Measurements from ENCODE around the gene KRTAP27-1. TPM values are rescaled to one million over a fixed set of nuclear protein-coding genes. Genes with fewer than 3 reads are reported as not detected.

The KRTAP27-1 gene
- total RNA-seq, 1 experiment from 2014 or later, result not detected

DNA sequence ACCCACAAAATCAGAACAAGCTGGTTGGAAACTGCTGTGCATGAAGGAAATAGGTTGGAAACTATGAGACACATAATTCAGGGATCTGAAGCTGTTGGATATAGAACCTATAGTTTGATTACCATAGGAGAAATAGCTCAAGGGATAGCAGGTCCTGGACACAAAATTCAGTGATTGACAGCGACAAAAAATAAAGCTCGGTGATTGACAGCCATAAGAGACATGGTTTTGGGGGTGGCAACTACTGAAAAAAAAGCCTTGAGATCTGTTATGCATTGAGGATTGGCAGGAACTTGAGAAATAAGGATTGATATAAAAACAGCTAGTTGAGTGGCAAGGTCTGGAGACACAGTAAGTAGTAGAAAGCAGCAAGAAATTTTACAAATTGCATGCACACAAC lies 48.3 kb downstream of the KRTAP27-1 start, which contains the start of gene KRTAP25-1:
TSS of gene KRTAP25-1 (minus strand) at position 300 of the 400 bp plus-strand sequence. CDS start at position 276, 24 bp downstream.
- DNase-seq (ENCODE audit: low spot score), result no peak

Small RNA genes lying within 50 kb of the gene (small RNA-seq; reads per million reads assigned to genes)
- gene KRTAP23-1, result not detected
- not detected for gene MIR4327

Other genes starting within 250 kb of the KRTAP27-1 start
- gene CLDN17, start 170.9 kb downstream of the KRTAP27-1 start, total RNA-seq (2014; rRNA removed; shearing (Covaris generic)), result not detected in 2 replicates
- gene CLDN8, start 121.6 kb downstream of the KRTAP27-1 start, total RNA-seq (2014; rRNA removed; shearing (Covaris generic)), result not detected in 2 replicates
- not detected in 2 replicates for gene KRTAP24-1, start 54.7 kb downstream of the KRTAP27-1 start, total RNA-seq (2014; rRNA removed; shearing (Covaris generic))
- not detected in 2 replicates for gene KRTAP25-1, start 48.2 kb downstream of the KRTAP27-1 start, total RNA-seq (2014; rRNA removed; shearing (Covaris generic))
- not detected in 2 replicates for gene KRTAP26-1, start 17.4 kb downstream of the KRTAP27-1 start, total RNA-seq (2014; rRNA removed; shearing (Covaris generic))
- not detected in 2 replicates for gene KRTAP23-1, start 10.9 kb upstream of the KRTAP27-1 start, total RNA-seq (2014; rRNA removed; shearing (Covaris generic))
- not detected in 2 replicates for gene KRTAP13-2, start 34.6 kb upstream of the KRTAP27-1 start, total RNA-seq (2014; rRNA removed; shearing (Covaris generic))
- gene KRTAP13-1, start 58.3 kb upstream of the KRTAP27-1 start, total RNA-seq (2014; rRNA removed; shearing (Covaris generic)), result not detected in 2 replicates
- not detected in 2 replicates for gene KRTAP13-3, start 88.2 kb upstream of the KRTAP27-1 start, total RNA-seq (2014; rRNA removed; shearing (Covaris generic))
- gene KRTAP13-4, start 92.5 kb upstream of the KRTAP27-1 start, total RNA-seq (2014; rRNA removed; shearing (Covaris generic)), result not detected in 2 replicates
- not detected in 2 replicates for gene KRTAP15-1, start 102.6 kb upstream of the KRTAP27-1 start, total RNA-seq (2014; rRNA removed; shearing (Covaris generic))
- not detected in 2 replicates for gene KRTAP19-1, start 142.7 kb upstream of the KRTAP27-1 start, total RNA-seq (2014; rRNA removed; shearing (Covaris generic))
- not detected in 2 replicates for gene KRTAP19-2, start 149.7 kb upstream of the KRTAP27-1 start, total RNA-seq (2014; rRNA removed; shearing (Covaris generic))
- not detected in 2 replicates for gene KRTAP19-3, start 154.3 kb upstream of the KRTAP27-1 start, total RNA-seq (2014; rRNA removed; shearing (Covaris generic))
- not detected in 2 replicates for gene KRTAP19-4, start 159.5 kb upstream of the KRTAP27-1 start, total RNA-seq (2014; rRNA removed; shearing (Covaris generic))
- not detected in 2 replicates for gene KRTAP19-5, start 164.4 kb upstream of the KRTAP27-1 start, total RNA-seq (2014; rRNA removed; shearing (Covaris generic))
- not detected in 2 replicates for gene KRTAP19-6, start 204.2 kb upstream of the KRTAP27-1 start, total RNA-seq (2014; rRNA removed; shearing (Covaris generic))
- not detected in 2 replicates for gene KRTAP19-7, start 223.6 kb upstream of the KRTAP27-1 start, total RNA-seq (2014; rRNA removed; shearing (Covaris generic))